ENCODE results near the gene LRMDA.

GRCh38 chr10:75999001-75999400 lies 567.6 kb downstream of the LRMDA start:
- TF ChIP-seq CTCF (optimal IDR thresholded peaks at IDR 0.05 in 1 of 3, IDR thresholded peaks at IDR 0.05 in 1 of 3, conservative IDR thresholded peaks at IDR 0.05 in 1 of 3; ENCODE audit: extremely low read depth in 1 of 3, insufficient read depth in 2 of 3, low read length in 3 of 3) (no peak), EZH2 (IDR thresholded peaks at IDR 0.05; ENCODE audit: low read length) (no peak)

Measured in keratinocyte (primary cell).